ENCODE results near the gene NKG7. TPM values are rescaled to one million over a fixed set of nuclear protein-coding genes. Genes with fewer than 3 reads are reported as not detected.
"Not testable (repeated sequence)": the region's sequence is repeated elsewhere in the genome, so short reads cannot be mapped to it uniquely, and the experiment has no call there.

Gene NKG7
- polyA plus RNA-seq (2012; ENCODE audit: insufficient read depth, insufficient read length), result 18.4 TPM

- peak; percentile 89 for DNase-seq (ENCODE audit: low read depth, low spot score)
- peak within 1 kb of the TSS; percentile 27 for H3K4me3 ChIP-seq (ENCODE audit: low read length)
Observed at GRCh38 chr19:51372649-51373504, at the start of gene NKG7. Gene NKG7 (minus strand): TSS chr19:51372654. CDS start chr19:51372535, 119 bp downstream.

- peak; percentile 47 for DNase-seq (ENCODE audit: low read depth, low spot score)
- H3K4me3 ChIP-seq (ENCODE audit: low read length), result no peak overlapping the region
Observed at GRCh38 chr19:51422053-51422448, 49.6 kb upstream of the NKG7 start.

- H3K4me3 ChIP-seq (ENCODE audit: low read length), result no peak overlapping the region
- no peak for DNase-seq (ENCODE audit: low read depth, low spot score)
Observed at GRCh38 chr19:51421229-51422052, 49.0 kb upstream of the NKG7 start.

GRCh38 chr19:51420511-51420910, 48.1 kb upstream of the NKG7 start:
- H3K4me3 ChIP-seq (ENCODE audit: low read length); DNase-seq (ENCODE audit: low read depth, low spot score): not testable (repeated sequence)

GRCh38 chr19:51418707-51419106, 46.3 kb upstream of the NKG7 start:
- H3K4me3 ChIP-seq (ENCODE audit: low read length), result no peak overlapping the region
- no peak for DNase-seq (ENCODE audit: low read depth, low spot score)

GRCh38 chr19:51417810-51418157, 45.3 kb upstream of the NKG7 start:
- H3K4me3 ChIP-seq (ENCODE audit: low read length), result no peak overlapping the region
- no peak for DNase-seq (ENCODE audit: low read depth, low spot score)

GRCh38 chr19:51417107-51417809, 44.8 kb upstream of the NKG7 start, which contains the start of gene SIGLEC10:
Gene SIGLEC10 (minus strand): TSS chr19:51417642. CDS start chr19:51417581, 61 bp downstream.
- no peak for DNase-seq (ENCODE audit: low read depth, low spot score)
- H3K4me3 ChIP-seq (ENCODE audit: low read length), result no peak within 1 kb of the TSS

- not testable (repeated sequence) for H3K4me3 ChIP-seq (ENCODE audit: low read length)
Observed at GRCh38 chr19:51416422-51416821, 44.0 kb upstream of the NKG7 start.

GRCh38 chr19:51415187-51415586, 42.7 kb upstream of the NKG7 start:
- H3K4me3 ChIP-seq (ENCODE audit: low read length), result no peak overlapping the region
- no peak for DNase-seq (ENCODE audit: low read depth, low spot score)

More at GRCh38 chr19:51416422-51416821, 44.0 kb upstream of the NKG7 start:
- DNase-seq (ENCODE audit: low read depth, low spot score), result not testable (repeated sequence)

- no peak overlapping the region for H3K4me3 ChIP-seq (ENCODE audit: low read length)
- DNase-seq (ENCODE audit: low read depth, low spot score), result no peak
Observed at GRCh38 chr19:51410950-51411748, 38.7 kb upstream of the NKG7 start.

- DNase-seq (ENCODE audit: low read depth, low spot score), result peak; percentile 59
- H3K4me3 ChIP-seq (ENCODE audit: low read length), result no peak overlapping the region
Observed at GRCh38 chr19:51407511-51408131, 35.2 kb upstream of the NKG7 start.

- no peak for DNase-seq (ENCODE audit: low read depth, low spot score)
- no peak overlapping the region for H3K4me3 ChIP-seq (ENCODE audit: low read length)
Observed at GRCh38 chr19:51402117-51402516, 29.7 kb upstream of the NKG7 start.

GRCh38 chr19:51399936-51400335, 27.5 kb upstream of the NKG7 start:
- not testable (repeated sequence) for DNase-seq (ENCODE audit: low read depth, low spot score); H3K4me3 ChIP-seq (ENCODE audit: low read length)

- H3K4me3 ChIP-seq (ENCODE audit: low read length), result no peak overlapping the region
- DNase-seq (ENCODE audit: low read depth, low spot score), result no peak
Observed at GRCh38 chr19:51399231-51399630, 26.8 kb upstream of the NKG7 start.

- no peak overlapping the region for H3K4me3 ChIP-seq (ENCODE audit: low read length)
- DNase-seq (ENCODE audit: low read depth, low spot score), result peak; percentile 49
Observed at GRCh38 chr19:51398096-51398704, 25.7 kb upstream of the NKG7 start.

- H3K4me3 ChIP-seq (ENCODE audit: low read length); DNase-seq (ENCODE audit: low read depth, low spot score): not testable (repeated sequence)
Observed at GRCh38 chr19:51397453-51397852, 25.0 kb upstream of the NKG7 start.

- no peak overlapping the region for H3K4me3 ChIP-seq (ENCODE audit: low read length)
- DNase-seq (ENCODE audit: low read depth, low spot score), result no peak
Observed at GRCh38 chr19:51396175-51396574, 23.7 kb upstream of the NKG7 start.

Measured in Jurkat, Clone E6-1 (cell line).